Coronary artery (tissue), 2 donors: ENCODE results near the gene KRT84.
A peak's percentile ranks its signal among the peaks of the same experiment; 100 is the strongest.

Source experiments
- DNase-seq: peaks from one replicate; pipeline ENCODE4 v3.0.0-alpha.2; 2017; ENCODE audit warnings: low spot score
- H3K27ac ChIP-seq, 2 donors: fragments of 200-600 bp; sonication (generic); one replicate each; pipeline ENCODE4 v1.5.1; 2016 to 2019
- H3K4me3 ChIP-seq: fragments of 200-600 bp; sonication (generic); 2 replicates; pipeline ENCODE4 v1.5.1; 2016; ENCODE audit warnings: mild to moderate bottlenecking, moderate library complexity
- CTCF ChIP-seq: fragments of 200-600 bp; sonication (generic); IDR thresholded peaks from one replicate; pipeline ENCODE4 v1.5.1; 2019; ENCODE audit warnings: antibody characterized with exemption

KRT84 gene

GRCh38 chr12:52371716-52372115, 13.7 kb downstream of the KRT84 start:
- Histone ChIP-seq H3K27ac (peak overlapping the region; percentile 75 to 88), H3K4me3 (no peak overlapping the region)
- no peak for DNase-seq
- no peak for TF ChIP-seq CTCF

GRCh38 chr12:52370926-52371608, 14.4 kb downstream of the KRT84 start:
- no peak overlapping the region for H3K4me3 ChIP-seq
- H3K27ac ChIP-seq, result peak overlapping the region; percentile 75 to 88
- DNase-seq, result peak; percentile 89
- no peak for TF ChIP-seq CTCF

GRCh38 chr12:52369809-52370208, 15.6 kb downstream of the KRT84 start:
- Histone ChIP-seq H3K4me3 (no peak overlapping the region), H3K27ac (no peak overlapping the region)
- no peak for TF ChIP-seq CTCF
- no peak for DNase-seq

DNA sequence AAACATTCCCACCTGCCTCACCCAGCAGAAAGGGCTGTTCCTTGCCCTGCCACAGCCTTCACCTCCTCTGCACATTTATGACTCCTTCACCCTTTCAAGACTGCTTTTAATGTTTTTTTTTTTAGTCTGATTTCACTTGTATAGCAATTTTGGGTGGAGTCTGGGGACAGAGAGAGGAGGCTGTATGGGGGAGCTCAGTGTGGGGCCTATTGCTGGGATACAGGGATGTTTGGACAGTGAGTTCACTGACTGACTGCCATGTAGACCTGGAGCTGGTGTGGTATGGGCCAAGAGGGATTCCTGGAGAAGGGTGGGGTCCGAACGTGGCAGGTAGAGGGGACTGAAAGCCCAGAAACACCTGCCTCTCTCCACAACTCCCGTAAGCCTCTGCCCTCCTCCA, 16.2 kb downstream of the KRT84 start:
- Histone ChIP-seq H3K4me3 (no peak overlapping the region), H3K27ac (no peak overlapping the region)
- no peak for TF ChIP-seq CTCF
- DNase-seq, result no peak

GRCh38 chr12:52368508-52368907, 16.9 kb downstream of the KRT84 start:
- Histone ChIP-seq H3K4me3 (no peak overlapping the region), H3K27ac (no peak overlapping the region)
- DNase-seq, result no peak
- no peak for TF ChIP-seq CTCF

- no peak overlapping the region for H3K4me3 ChIP-seq
- TF ChIP-seq CTCF, result no peak
- no peak overlapping the region for H3K27ac ChIP-seq
- no peak for DNase-seq
These were observed 17.6 kb downstream of the KRT84 start for GRCh38 chr12:52367876-52368275.

DNA sequence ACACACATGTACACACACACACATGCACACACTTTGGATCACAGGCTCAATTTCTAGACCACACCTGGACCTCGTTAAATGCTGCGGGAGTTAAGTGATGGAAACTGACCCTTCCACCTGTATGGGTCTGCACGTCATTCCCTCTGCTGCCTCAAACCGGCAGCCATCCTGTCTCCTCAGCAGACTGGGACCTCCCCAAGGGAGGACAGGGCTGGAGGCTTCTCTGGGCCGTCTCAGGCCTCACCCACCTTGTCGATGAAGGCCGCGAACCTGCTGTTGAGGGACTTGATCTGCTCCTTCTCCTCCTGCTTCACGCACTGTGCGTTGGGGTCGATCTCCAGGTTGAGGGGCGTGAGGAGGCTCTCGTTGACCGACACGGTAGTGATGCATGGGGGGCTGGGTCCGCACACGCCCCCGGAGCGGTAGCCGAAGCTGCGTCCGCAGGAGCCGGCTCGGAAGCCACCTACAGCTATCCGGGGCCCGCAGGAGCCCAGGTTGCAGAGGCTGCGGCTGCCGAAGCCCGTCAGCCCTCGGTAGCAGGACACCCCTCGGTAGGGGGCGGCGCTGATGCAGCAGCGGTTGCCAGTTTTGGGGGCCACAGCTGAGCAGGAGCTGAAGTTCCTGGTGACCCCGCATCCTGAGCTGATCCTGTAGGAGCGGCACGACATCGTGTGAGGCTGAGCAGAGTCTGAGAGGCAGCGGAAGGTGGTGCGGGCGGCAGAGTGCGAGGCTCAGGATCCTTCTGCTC, 18.5 kb downstream of the KRT84 start, which contains the start of gene KRT85:
TSS of gene KRT85 (minus strand) at position 744 of the 748 bp plus-strand sequence. CDS start at position 668, 76 bp downstream.
- H3K4me3 ChIP-seq, result no peak within 1 kb of the TSS
- no peak for TF ChIP-seq CTCF

More for the DNA sequence above, 18.5 kb downstream of the KRT84 start, which contains the start of gene KRT85:
- H3K27ac ChIP-seq, result no peak within 1 kb of the TSS
- no peak for DNase-seq
